Measurements from ENCODE around the gene RNF115.

Gene RNF115

DNA sequence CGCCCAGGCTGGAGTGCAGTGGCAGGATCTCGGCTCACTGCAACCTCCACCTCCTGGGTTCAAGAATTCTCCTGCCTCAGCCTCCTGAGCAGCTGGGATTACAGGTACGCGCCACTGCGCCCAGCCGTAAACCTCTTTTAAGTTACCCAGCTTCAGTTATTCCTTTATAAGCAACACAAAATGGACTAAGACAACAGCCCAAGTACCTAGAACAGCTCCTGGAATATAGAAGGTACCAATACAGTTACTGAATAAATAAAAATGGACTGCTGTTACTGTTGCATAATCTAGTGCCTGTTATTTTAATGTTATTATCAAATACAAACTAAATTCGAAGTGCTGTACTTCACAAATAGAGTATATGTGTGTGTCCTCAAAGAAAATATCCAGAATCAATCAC lies 17.1 kb downstream of the RNF115 start:
- TF ChIP-seq, protein P1, sequence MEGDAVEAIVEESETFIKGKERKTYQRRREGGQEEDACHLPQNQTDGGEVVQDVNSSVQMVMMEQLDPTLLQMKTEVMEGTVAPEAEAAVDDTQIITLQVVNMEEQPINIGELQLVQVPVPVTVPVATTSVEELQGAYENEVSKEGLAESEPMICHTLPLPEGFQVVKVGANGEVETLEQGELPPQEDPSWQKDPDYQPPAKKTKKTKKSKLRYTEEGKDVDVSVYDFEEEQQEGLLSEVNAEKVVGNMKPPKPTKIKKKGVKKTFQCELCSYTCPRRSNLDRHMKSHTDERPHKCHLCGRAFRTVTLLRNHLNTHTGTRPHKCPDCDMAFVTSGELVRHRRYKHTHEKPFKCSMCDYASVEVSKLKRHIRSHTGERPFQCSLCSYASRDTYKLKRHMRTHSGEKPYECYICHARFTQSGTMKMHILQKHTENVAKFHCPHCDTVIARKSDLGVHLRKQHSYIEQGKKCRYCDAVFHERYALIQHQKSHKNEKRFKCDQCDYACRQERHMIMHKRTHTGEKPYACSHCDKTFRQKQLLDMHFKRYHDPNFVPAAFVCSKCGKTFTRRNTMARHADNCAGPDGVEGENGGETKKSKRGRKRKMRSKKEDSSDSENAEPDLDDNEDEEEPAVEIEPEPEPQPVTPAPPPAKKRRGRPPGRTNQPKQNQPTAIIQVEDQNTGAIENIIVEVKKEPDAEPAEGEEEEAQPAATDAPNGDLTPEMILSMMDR (IDR thresholded peaks at IDR 0.05; ENCODE audit: extremely low read depth, missing control alignments), result no peak
- DNase-seq (ENCODE audit: low spot score), result no peak

DNA sequence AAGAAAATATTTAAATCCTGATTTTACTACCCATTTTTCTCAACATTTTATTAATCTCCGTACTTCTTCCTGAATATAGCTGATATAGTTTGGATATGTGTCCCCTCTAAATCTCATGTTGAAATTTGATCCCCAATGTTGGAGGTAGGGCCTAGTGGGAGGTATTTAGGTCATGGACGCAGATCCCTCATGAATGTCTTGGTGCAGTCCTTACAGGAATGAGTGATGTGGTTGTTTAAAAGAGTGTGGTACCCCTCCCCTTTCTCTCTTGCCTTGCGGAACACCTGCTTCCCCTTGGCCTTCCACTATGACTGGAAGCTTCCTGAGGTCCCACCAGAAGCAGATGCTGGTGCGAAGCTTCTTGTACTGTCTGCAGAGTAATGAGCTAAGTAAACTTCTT lies 17.5 kb downstream of the RNF115 start:
- no peak for DNase-seq (ENCODE audit: low spot score)
- TF ChIP-seq, protein P1 (IDR thresholded peaks at IDR 0.05; ENCODE audit: extremely low read depth, missing control alignments), result no peak

- TF ChIP-seq, protein P1 (IDR thresholded peaks at IDR 0.05; ENCODE audit: extremely low read depth, missing control alignments), result no peak
- no peak for DNase-seq (ENCODE audit: low spot score)
These were observed 18.8 kb downstream of the RNF115 start for GRCh38 chr1:145805057-145805456.

DNA sequence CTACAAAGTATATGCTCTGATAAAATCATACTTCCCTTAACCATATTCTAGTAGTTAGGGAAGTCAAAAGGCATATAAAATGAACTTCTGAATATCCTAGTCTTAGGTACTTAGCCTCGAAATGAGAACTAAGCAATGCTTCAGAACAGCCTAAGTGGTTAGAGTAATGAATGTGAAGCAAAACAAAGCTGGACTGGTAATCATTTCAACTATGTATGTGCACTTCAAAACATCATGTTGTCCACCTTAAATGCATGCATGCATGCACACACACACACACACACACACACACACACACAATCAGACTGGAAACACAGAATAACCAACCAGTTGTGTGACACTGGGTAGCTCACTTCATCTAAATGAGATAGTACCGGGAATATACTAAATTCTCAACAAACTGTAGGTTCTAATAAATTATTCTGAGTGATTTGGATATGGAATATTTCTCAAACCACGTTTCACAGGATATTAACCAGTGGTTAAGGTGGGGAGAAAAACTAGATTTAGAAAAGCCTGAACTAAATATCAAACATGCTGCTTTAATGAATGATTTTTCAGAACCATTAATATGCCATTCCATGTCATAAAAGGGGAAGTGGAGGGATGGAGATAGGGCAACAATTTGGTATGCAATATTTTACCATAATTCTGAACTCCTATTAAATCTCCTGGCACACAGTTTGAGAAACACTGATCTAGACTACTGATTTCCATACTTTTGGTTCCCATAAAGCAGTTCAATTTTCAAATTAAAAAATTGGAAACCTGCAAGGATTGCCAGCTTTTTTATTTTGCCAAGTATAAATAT lies 19.5 kb downstream of the RNF115 start:
- DNase-seq (ENCODE audit: low spot score), result no peak
- TF ChIP-seq, protein P1 (IDR thresholded peaks at IDR 0.05; ENCODE audit: extremely low read depth, missing control alignments), result no peak

DNA sequence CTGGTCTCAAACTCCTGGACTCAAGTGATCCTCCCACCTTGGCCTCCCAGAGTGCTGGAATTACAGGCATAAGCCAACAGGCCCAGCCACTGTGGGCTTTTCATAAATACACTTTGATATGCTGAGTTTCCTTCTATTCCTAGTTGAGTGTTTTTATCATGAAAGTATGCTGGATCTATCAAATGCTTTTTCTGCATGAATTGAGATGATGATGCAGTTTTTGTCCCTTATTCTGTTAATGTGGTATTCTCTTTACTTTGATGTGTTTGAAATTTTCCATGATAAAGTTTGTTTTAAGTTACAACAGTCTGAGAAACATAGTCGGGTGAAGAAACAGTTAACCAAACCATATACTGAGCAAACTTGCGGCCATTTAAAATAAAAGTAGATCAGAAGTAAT lies 24.1 kb downstream of the RNF115 start:
- no peak for DNase-seq (ENCODE audit: low spot score)
- TF ChIP-seq, protein P1 (IDR thresholded peaks at IDR 0.05; ENCODE audit: extremely low read depth, missing control alignments), result no peak

GRCh38 chr1:145796753-145797152 lies 27.1 kb downstream of the RNF115 start:
- no peak for DNase-seq (ENCODE audit: low spot score)

DNA sequence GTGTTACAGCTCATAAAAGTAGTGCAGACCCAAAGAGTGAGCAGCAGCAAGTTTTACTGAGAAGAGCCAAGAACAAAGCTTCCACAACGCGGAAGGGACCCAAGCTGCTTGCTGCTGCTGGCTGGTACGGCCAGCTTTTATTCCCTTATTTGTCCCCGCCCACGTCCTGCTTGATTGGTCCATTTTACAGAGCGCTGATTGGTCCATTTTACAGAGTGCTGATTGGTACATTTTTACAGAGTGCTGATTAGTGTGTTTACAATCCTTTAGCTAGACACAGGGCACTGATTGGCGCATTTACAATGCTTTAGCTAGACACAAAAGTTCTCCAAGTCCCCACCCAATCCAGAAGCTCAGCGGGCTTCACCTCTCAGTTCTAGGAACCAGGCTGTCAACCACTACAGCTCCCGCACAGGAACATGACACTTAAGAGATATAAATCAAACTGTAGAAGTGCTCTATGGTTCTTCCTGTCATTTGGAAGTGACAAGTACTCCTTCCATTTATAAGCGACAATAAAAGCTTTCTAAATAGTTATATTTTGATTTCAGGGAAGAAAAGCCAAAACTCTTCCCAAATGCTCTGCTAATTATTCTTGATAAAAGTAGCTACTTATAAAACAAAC lies 28.5 kb downstream of the RNF115 start:
- TF ChIP-seq, protein P1 (IDR thresholded peaks at IDR 0.05; ENCODE audit: extremely low read depth, missing control alignments), result no peak
- DNase-seq (ENCODE audit: low spot score), result no peak

More at GRCh38 chr1:145796753-145797152, 27.1 kb downstream of the RNF115 start:
- TF ChIP-seq, protein P1 (IDR thresholded peaks at IDR 0.05; ENCODE audit: extremely low read depth, missing control alignments), result no peak
